Measurements from ENCODE around the gene PRDM2.

Gene PRDM2

GRCh38 chr1:13790290-13791030, 90.5 kb downstream of the PRDM2 start:
- no peak for DNase-seq (ENCODE audit: low read depth in 1 of 2, low spot score in 1 of 2)

DNA sequence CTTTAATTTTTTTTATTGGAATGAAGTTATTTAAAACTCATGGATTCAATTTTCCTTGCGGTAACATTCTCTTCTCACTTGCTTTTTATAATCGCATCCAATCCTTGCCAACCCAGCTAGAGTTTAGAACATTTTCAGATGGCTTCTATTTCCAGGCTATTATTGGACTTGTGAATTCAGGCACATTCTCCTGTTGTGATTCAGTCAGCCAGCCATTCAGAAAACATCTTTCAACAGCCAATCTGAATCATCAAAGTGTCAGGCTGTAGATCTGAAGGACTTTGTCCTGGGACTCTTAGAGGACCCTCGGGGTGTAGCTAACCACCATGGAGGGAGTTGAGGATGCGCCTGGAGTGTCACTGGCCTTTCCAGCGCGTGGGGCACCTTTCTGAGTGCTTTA, 92.4 kb downstream of the PRDM2 start:
- DNase-seq (ENCODE audit: low read depth in 1 of 2, low spot score in 1 of 2), result no peak

DNA sequence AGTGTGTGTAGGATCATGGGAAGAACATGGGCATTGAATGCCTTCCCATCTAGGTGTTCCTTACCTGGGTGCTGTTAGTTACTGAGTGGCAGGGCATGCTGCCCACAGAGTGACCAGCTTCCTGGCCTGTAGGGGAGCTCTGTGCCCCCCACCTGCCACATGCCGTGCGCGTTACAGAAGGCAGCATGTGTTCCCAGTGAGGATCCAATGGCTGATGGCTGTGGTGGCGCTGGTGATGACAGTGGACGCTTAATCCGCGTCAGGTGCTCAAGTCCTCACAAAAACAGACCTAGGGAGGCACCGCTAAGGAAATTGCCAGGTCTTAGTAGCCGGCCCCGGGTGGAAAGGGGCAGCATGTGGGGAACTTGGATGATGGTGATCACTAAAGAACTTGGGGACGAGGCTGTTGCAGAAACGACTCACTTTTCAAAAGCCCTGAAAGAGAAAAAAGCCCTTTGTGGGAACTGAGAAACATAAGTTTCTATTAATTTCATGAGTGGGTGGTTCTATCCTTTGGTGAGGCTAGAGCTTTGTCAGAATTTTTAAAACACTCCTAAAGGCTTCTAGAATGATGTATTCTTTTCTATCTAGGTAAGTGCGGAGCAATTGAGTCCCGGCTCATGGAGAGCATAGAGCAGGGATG, 93.2 kb downstream of the PRDM2 start:
- no peak for DNase-seq (ENCODE audit: low read depth in 1 of 2, low spot score in 1 of 2)

- DNase-seq (ENCODE audit: low read depth in 1 of 2, low spot score in 1 of 2), result no peak
Measured at GRCh38 chr1:13794231-13795187, 94.5 kb downstream of the PRDM2 start.

DNA sequence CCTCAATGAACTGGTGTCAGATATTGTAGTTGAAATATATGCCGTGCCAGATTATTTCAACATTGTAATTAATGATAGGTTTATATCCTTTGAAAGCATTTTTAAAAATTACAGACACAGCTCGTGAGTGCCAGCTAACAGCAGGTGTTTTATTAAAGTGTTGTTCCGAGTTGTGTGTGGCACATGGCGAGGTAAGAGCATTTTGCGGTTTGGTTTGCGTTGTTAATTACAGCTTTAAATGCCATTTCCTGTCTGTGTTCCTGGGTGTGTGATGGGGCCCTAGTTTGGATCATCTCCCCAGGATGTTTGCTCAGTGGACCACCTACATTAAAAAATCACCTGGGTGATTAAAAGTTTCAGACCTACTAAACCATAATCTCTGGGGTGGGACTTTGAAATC, 97.4 kb downstream of the PRDM2 start:
- DNase-seq (ENCODE audit: low read depth in 1 of 2, low spot score in 1 of 2), result no peak

DNA sequence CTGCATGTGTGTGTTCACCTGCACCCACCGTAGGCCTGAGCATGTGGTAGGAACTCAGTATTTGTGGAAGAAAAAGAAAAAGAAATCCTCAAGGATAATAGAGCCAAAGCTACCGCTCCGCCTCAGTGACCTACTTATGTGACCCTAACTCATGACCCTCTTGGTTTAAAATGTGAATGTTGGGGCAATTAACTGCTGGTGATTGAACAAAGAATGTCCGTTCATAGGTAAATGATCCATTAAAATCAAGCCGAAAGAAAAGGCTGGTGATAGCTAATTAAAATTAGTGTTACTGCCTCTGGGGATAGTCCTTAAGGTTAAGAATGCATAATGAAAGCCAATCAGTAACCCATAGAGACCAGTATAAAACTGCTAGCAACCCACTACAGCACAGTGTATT, 98.1 kb downstream of the PRDM2 start:
- DNase-seq (ENCODE audit: low read depth in 1 of 2, low spot score in 1 of 2), result no peak

GRCh38 chr1:13799502-13800283, 99.7 kb downstream of the PRDM2 start:
- DNase-seq (ENCODE audit: low read depth in 1 of 2, low spot score in 1 of 2), result no peak

- DNase-seq (ENCODE audit: low read depth in 1 of 2, low spot score in 1 of 2), result no peak
Measured at GRCh38 chr1:13801232-13801631, 101.2 kb downstream of the PRDM2 start.

GRCh38 chr1:13801655-13802486, 101.9 kb downstream of the PRDM2 start:
- no peak for DNase-seq (ENCODE audit: low read depth in 1 of 2, low spot score in 1 of 2)

DNA sequence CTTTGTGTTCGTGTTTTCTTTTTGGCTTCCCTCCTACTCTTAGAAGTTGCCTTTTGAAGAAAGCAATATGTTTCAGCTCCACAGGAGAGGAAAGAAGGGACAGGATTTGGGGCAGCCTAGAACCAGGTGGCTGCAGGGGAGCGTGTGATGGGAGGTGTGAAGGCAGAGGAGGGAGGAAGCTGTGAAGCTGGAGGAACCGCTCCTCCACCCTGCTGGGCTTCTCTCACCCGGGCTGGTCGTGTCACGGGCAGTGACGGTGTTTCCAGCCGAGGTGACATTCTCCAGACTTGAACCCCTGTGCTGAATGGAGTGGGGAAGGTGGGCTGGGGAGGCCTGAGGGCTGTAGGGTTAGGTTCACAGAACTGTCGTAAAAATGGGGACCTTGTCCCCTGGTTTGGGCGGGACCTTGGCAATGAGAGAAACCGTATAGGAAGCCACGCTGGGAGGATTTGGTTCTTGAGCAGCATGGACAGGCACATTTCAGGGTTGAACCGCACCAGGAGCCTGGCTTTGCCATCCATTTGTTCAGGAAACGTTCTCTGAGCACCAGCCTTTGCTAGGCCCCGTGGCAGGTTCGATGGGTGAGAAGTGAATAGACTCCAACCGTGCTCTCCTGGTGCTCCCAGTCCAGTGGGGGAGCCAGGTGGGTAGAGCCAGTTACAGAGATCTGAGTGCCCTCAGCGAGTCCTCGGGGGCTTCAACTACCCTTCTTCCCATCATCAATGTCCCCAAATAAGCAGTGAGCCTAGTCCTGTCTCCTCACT, 103.0 kb downstream of the PRDM2 start:
- no peak for DNase-seq (ENCODE audit: low read depth in 1 of 2, low spot score in 1 of 2)

DNA sequence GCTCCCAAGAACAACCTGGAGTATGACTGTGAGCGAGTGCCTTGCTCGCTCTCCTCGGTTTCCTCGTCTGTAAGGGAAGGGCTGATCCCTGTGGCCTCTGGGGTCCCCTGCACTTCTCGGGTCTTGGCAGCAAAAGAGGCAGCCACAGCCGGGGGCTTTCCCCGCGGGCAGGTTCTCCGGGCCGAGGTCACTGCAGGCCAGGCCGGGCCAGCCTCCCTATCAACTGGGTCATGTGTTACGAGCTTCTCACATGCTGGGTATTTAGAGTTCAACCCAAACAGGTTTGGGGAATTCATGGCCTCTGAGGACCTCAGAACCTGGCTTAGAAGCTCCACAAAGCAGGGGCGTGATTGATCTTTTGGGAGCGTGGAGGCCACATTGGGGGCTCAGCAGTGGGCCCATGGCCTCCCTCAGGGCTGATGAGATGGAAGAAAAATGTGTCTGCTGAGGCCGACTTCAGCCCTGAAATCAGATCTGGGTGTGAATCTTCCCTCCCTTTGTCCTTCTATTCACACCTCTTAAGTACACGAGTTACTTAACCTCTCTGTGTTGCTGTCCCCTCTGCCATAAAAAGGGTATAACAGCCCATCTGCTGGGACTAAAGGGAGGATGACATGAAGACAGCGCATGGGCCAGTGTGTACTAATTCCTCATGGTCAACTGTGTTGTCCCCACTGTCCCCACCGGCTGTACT, 103.7 kb downstream of the PRDM2 start:
- DNase-seq (ENCODE audit: low read depth in 1 of 2, low spot score in 1 of 2), result no peak

GRCh38 chr1:13804240-13804633, 104.2 kb downstream of the PRDM2 start:
- no peak for DNase-seq (ENCODE audit: low read depth in 1 of 2, low spot score in 1 of 2)

DNA sequence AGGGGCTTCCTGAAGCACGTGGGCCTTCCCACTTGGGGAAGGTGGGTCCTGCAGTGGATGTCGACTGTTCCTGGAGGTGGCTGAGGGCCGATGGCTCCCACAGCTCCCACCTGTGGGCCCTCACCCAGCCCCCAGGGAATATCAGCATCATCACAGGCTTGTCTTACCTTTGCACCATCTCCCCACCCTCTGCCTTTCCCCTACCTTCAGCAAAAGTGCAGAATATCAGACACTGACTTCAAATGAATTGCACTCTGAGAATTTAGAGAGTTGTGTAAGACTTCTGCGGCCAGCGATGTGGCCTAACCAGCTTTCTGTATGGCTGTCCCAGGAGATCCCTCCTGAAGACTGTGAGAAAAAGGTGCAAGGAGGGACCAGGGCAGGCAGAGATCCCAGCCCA, 105.4 kb downstream of the PRDM2 start:
- DNase-seq (ENCODE audit: low read depth in 1 of 2, low spot score in 1 of 2), result no peak

GRCh38 chr1:13806108-13806507, 106.1 kb downstream of the PRDM2 start:
- no peak for DNase-seq (ENCODE audit: low read depth in 1 of 2, low spot score in 1 of 2)

DNA sequence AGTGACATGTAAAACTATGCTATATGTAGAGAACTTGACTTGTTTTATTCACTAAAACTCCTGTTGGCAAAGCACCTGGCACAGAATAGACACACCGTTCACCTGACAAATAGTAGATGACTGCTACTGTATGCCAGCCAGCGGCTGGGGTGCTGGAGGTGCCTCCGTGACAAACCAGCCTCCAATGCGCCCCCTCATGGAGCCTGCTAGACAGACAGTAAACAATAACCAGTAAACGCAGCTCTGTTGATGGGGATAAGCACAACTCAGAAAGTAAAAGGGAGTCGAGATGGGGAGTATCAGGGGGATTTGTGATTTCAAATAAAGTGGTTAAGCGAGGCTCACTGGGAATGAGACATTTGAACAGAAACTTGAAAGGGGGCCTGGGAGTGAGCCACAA, 107.2 kb downstream of the PRDM2 start:
- no peak for DNase-seq (ENCODE audit: low read depth in 1 of 2, low spot score in 1 of 2)

DNA sequence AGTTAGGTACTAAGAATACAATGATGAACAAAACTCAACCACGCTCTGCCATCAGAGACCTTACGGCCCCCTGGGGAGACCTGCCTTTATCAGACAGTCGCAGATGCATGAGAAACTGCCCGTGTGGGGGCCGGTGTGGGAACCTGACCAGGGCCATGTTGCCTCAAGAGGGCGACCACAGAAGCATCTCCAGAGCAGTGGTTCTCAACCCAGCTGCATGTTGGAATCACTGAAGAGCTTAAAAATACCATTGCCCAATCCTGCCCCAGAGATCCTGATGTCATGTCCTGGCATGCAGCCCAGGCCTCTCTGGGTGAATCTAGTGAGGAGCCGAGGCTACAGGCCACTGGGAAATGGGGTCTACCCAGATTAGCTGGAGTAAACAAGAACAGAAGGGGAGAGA, 108.7 kb downstream of the PRDM2 start:
- DNase-seq (ENCODE audit: low read depth in 1 of 2, low spot score in 1 of 2), result no peak

DNA sequence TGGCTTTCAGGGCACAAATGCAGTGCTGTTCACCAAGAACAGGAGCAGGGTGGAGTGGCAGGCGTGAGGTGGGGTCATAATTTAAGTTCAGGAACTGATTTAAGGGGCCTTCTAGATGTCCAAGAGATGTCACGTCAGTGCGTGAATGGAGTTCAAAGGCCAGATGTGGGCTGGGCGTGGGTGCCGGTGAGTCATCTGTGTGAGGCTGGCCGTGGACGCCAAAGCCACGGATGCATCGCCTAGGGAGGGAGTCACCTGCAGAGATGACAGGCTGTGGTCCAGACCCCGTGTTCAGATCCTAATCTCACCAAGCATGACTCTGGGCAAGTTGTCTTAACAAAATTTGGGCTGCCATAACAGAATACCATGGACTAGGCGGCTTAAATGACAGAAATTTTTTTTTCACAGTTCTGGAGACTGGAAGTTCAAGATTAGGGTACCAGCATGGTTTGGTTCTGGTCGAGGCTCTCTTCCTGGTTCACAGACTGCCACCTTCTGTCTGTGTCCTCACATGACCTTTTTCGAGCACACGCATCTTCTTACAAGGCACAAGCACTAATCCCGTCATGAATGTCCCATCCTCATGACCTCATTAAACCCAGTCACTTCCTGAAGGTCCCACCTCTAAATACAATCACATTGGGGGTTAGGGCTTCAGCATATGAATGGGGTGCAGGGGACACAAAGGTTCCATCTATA, 109.6 kb downstream of the PRDM2 start:
- DNase-seq (ENCODE audit: low read depth in 1 of 2, low spot score in 1 of 2), result no peak
